Stimulated activated CD8-positive, alpha-beta memory T cell treated with anti-CD3 and anti-CD28 coated beads, Interleukin-15, amount 100 ng/mL, for 1 hour (primary cell): ENCODE measurements around the gene NDUFS6.

Experiments
- DNase-seq: peaks from one replicate; pipeline ENCODE4 v3.0.0-alpha.2; 2020; ENCODE audit warnings: low read depth

The NDUFS6 gene

DNA sequence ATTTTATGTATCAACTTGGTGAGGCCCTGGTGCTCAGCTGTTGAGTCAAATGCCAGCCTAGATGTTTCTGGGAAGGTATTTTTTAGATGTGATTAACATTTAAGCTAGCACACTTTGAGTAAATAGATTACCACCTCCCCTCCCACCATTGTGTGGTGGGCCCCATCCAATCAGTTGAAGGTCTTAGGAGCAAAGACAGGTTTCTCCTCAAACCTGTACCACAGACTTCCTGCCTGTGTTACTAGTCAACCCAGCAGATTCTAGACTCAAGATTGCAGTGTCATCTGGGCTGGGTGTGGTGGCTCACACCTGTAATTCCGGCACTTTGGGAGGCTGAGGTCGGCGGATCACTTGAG is 35.3 kb upstream of the NDUFS6 start:
- DNase-seq: no peak

DNA sequence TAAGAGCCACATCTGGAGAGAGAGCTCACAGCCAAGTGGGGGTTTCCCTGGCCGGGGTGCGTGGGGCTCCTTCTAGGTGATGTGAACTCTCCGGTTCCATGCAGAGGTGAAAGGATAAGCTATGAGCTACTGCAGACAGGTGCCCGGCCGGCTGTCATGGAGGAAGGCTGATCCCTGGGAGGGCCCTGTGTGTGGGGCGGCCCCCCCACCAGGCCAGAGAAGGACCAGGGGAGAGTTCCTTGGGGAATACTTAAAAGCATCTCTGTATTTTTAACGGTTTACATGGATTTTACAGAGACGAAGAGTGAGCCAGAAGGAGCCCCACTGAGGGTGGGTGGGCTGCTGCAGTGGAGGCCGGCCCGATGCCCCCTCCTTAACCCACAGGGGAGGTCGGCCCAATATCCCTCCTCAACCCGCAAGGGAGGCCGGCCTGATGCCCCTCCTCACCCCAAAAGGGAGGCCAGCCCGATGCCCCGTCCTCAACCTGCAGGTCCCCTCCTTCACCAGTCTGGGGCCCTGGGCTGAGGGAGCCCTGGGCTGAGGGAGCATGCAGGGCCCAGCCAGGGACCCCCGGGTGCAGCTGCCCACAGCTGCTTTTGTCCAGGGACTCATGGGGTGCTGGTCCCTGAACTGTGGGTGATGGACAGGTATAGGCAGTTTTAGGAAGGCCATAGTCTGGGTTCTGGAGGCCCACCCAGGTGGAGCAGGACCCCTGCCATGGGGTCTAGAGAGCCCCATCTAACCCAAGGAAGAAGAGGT is 33.5 kb upstream of the NDUFS6 start:
- DNase-seq: no peak

DNA sequence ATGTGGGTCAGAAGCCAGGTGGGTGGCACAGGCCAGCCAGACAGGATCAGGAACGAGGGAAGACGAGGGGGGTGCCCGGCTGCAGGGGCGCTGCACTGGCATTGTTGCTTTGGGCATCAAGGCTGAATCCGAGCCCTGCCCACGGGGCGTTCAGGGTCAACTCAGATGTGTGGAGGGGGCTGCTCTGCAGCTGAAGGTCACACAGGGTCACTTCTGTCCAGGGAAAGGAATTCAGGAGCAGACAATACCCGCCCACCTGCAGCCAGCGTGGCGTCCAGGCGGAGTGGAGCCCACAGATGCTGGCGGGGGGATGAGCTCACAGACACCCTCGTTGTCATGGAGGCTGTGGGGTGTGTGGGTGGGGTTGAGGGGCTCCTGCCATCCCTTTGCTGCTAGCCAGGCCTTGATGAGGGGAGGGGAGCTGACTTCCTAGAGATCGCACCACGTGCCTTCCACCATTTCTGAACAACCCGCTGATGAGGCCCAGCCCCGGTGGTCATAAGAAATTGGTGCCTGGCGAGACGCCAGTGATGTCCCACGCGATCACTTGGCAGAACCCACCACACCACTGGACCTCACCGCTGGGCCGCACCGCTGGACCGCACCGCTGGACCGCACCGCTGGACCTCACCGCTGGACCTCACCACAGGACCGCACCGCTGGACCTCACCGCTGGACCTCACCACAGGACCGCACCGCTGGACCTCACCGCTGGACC is 32.8 kb upstream of the NDUFS6 start:
- DNase-seq: no peak

DNA sequence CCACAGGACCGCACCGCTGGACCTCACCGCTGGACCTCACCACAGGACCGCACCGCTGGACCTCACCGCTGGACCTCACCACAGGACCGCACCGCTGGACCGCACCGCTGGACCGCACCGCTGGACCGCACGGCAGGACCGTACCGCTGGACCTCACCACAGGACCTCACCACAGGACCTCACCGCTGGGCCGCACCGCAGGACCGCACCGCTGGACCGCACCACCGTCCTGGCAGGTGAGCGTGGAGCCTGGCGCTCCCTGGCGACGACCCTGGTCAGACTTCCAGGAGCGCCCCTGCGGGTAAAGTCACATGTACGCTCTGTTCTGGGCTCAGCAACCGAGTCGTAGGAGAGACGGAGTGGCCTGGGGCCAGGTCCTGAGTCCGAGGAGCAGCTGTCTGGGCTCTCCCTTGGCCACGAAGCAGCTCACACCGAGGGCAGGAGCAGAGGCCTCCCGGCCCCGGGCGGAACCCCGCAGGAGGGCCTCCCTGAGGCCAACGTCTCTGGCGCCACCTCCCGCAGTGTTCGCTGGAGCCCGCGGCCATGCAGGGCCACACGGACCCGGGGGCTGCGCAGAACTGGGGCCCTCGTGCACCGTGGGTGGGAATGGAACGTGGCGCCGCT is 32.1 kb upstream of the NDUFS6 start:
- DNase-seq: no peak

DNA sequence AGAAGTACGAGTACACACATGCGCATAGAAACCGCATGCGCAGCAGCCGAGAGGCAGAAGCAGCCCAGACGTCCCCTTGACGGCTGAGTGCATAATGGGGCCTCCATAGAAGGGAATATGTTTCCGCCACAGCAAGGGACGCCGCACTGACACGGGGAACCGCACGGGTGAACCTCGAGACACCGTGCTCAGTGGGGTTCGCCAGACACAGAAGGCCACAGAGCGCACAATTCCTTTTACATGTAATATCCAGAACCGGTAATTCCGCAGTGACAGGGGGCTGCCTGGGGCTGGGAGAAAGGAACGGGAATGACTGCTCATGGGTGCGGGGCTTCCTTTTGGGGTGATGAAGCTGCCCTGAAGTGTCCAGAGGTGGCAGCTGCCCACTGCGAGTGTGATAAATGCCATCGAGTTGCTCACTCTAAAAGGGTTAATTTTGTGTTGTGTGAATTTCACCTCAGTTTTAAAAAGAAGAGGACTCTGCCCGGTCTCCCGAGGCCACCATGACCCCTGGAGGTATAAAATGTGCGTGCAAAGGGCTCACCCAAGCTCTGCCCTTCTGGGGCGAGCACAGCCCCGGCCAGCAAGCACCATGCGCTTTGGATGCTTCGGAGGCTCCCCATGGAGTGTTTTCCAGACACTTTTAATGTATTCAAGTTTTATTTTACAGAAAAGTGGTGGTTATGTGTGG is 31.3 kb upstream of the NDUFS6 start:
- no peak for DNase-seq

DNA sequence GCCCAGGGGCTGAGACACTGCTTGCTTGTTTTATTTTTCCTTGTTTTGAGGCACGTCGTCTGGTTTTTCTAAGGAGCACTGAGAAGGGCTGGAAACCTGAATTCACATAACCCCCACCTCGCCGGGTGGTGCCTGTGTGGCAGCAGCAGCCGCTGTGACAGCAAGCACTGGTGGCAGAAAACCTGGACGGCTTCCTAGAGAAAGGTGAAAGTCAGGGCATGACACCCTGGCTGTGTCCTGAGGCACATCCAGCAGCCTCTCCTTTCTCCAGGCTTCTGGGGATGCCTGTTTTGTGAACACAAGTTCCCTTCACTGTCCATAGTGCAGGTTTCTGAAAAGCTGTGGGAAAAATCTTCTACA is 30.8 kb upstream of the NDUFS6 start:
- DNase-seq: no peak

DNA sequence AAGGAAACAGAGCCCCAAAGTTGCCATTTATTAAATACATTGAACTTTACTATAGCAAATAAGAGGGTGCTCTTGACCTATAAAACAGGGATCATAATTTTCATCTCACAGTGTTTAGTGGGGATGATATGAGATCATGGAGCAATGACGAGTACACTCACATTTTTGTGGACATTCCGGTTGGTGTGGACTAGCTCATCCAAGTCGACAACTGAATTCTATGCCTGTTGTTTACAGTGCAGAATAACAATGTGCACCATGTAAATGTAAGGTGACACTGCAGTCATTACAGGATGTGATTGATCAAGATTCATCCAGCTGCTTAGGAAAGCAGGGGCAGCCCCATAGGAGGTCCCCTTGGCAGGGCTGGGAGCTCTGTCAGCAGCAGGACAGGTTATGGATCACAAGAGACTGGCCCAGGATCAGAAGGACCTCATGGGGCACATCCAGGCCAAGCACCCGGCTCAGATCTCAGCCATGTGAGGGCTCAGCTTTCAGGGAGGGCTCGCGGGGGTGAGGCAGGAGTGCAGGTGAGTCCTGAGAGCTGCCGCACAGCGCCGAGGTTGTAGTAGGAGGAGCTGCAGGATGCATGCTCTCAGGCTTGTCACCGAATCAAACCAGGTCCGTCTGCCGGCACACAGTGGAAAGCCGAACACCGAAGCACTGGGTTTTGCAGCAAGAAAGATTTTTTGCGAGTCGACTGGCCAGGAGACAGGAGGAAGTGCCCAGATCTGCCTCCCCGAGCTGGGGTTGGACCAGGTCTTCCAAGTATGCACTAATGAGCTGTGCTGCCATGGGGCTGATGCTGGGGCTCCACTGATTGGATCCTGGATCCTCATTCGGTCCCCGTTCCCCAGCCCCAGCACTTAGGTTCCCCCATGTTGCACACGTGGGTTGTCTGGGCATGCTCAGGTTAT is 29.8 kb upstream of the NDUFS6 start:
- DNase-seq: no peak

DNA sequence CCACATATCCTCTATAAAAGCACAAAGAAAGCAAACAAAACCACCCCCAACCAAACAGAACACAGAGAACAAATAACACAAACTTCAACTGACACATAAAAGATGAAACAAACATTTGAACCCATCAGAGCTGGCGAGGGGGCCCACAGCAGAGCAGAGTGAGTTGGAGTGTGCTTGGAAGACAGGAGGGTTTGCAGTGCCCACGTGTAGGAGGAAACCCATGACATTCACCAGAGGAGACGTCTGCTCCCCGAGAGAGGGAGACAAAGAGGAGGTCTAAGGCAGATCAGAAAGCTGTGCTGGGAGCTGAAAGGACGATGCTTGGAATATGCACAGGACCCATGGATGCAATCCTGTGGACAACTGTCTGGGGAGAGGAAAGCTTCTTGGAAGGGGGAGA is 28.6 kb upstream of the NDUFS6 start:
- DNase-seq: no peak

DNA sequence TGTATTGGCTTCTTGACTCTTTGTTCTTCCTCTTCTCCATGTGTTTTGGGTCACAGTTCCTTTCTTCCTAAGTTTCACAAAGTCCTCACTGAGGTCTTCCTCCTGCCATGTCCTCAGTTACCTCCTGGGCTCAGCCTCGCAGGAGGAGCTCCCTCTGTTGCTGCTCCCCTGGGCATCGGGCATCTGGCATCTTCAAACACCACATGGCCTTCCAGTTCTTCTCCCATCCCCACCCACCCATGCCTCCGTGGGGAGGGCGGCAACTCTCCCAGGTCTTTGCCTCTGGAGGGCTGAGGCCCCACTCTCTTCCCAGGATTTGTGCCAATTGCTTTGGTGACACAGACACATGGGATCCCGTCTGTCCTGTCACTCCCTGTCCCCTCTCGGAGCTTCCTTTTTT is 24.4 kb upstream of the NDUFS6 start:
- DNase-seq: no peak

DNA sequence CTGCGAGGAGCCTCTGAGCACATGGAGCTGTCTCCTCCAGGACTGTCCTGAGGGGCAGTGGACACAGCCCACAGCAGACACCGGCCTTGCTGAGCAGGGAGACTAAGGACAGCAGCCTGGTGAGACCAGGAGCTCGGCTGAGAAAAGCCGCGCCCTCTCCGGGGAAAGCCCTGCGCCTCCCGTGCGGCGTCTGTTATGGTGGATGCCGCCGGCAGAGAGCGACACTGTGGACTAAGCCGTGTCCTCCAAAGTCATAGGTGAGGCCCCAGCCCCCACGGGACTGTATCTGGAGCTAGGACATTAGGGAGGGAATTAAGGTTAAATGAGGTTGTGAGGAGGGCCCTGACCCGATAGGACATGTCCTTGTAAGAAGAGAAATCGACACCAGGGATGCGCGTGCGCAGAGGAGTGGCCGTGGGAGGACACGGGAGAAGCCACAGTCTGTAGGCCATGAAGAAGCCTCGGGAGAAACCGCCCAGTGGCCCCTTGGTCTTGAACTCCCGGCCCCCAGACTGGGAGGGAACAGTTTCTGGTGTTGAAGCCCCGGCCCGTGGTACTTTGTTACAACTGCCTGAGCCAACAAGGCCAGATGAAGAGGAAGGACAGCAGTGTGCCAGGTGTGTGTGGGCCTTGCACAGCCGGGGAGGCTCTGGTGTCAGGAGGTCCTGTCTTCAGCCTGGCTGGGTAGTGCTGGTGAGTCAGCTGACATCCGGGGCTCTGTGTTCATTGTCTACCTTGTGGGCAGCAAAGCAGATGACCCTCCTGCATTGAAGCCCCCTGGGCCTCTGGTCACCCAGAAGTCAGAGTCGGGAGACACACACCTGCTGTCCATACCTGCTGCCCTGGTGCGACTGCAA is 23.7 kb upstream of the NDUFS6 start:
- DNase-seq: no peak

DNA sequence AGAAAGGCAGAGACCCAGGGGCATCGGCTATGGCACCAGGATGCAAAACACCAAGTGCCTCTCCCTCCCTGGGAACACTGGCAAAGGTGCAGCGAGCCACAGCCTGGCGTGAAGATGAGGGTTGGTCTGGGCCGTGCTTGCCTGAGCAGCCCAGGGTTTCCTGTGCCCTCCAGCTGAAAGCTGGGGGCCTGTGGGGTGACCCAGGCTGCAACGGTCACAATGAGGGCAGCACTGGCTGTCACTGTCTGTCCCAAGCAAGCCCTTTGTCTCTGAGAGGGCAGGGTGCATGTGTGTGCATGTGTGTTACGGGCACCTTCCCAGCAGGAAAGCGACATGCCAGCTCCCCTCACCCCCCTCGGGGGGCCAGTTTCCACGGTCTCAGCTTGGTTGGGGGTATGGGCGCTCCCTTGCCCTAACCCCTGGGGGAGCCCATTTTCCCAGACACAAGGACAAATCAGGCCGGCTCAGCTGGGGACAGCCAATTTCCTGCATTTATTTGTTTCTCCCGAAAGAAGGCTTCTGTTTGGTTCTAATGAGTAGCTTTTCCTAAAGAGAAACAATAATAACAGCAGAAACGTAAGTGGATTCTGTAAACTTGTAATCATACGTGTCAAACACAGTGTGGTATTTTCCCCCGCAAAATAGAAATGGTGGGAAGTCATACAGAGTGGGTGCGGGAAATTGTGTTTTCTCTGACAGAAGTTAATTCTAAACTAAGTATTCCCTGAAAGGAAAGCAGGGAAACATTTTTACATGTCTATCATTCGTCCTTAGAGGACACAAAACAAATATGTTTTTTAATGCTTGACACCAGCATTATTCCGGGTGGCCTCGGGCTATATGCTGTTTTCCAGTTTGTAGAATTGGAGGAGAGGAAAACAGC is 22.8 kb upstream of the NDUFS6 start:
- no peak for DNase-seq

DNA sequence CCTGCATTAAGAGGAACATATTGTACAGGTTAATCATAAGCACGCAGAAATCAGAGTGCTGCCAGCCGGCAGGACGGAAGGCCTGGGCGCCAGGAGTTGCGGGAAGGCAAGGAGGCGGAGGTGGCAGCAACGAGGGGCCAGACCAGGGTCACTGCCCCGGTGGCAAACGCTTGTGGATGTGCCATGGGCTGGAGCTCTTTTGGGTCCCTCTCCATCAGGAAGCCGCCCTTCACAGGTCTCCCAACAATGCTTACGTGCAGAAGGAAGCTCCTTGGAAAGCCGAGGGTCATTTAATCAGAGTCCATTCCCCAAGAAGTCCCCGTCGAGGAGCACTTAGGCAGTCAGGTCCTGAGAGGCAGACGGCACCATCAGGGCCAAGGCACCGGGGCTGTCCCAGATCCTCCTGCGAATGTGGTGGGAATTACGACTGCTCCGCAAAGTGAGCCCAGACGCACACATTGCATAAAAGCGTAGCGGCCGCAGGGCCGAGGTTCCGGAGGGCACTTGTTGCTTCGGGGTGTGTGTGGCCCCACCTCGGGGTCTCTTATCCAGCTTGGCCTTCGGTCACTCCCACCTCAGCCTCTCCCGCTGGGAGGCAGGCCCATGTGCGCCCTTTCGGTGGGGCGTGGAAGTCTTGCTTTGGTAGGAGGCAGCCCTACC is 22.1 kb upstream of the NDUFS6 start:
- DNase-seq: no peak

DNA sequence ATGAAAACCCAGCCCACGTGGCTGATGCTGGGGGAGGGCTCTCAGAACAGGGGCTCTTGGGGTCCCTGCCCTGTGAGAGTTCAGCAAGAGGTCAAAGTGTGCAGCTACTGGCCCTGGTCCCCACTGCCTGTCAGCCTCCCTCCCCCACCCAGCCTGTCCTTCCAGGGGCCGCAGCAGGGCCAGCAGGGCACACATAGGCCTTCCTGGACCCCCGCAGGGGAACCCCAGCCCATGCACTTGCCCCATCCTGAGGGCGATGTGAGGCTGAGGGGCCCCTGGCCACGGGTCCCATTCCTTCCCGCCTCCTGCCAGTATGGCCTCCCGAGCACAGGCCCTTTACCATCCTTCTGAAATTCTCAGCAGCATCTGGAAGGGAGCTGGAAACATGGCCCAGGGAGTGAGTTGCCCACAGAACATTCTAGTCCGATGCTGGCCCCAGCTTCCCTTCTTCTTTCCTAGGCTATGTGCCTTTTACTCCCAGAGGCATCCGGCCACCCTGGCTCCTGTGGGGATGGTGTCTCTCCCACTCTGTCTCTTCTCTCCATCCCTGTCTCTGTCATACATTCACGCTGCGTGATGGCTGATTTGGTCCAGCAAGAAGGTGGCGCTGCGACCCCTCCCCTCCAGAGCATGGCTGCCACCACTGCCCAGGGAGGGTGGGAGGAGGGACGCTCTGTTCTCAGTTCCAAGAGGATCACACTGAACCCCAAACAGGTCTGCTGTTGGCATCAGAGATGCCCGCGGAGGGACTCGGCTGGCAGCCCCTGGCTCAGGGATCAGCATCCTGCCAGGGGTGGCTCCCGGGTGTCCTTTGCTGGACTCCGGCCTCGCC is 21.2 kb upstream of the NDUFS6 start:
- DNase-seq: no peak

DNA sequence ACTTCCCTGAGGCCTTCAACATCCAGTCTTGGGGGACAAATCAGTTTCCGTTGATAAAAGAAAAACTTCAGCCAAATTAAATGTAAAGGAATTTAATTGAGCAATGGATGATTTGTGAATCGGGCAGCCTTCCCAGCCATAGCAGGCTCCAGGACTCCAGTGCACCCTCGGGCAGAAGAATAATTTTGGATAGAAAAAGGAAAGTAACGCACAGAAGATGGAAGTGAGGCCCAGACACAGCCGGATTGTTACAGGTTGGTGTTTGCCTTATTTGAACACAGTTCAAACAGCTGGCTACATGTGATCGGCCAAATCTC is 20.6 kb upstream of the NDUFS6 start:
- DNase-seq: no peak

DNA sequence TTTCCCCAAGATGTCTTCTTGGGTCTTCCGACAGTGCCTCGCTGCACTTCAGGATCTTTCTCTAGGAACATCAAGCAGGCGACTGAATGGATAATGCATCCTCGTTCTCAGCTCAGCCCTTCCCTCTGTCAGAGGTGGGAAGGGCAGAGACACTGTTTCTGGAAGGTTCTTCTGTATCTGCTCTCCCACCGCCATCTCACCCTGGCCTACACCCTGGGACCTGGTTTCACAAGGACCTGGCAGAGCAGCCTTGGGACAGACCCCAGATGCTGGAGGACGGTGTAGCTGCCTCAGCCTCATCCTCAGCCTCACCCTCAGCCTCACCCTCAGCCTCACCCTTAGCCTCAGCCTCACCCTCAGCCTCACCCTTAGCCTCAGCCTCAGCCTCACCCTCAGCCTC is 20.1 kb upstream of the NDUFS6 start:
- DNase-seq: no peak

DNA sequence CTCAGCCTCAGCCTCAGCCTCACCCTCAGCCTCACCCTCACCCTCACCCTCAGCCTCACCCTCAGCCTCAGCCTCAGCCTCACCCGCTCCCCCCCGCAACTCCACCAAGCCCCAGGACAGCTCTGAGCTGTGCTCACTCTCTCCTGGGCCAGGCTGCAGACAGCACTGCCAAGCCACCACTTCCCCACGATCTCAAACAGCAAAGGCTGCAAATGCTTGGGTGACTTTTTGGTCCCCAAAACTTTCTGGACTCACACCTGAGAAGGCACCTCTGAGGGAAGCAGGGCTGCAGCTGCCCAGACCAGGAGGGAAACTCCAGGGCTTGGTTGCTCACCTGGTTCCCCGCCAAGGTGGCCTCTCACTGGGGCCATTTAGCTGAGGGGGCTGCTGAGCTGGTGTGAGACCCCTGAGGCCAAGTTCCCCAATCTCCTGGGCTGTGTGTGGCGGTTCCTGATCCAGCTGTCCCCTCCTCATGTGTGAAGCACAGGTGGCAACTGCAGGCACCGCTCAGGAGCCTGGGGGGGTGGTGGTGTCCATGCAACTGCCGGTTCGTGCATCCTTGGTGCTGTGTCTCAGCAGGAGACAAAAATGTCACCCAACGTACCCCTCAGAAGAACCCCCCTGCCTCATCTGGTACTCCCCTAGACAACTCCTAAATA is 19.4 kb upstream of the NDUFS6 start:
- DNase-seq: no peak

DNA sequence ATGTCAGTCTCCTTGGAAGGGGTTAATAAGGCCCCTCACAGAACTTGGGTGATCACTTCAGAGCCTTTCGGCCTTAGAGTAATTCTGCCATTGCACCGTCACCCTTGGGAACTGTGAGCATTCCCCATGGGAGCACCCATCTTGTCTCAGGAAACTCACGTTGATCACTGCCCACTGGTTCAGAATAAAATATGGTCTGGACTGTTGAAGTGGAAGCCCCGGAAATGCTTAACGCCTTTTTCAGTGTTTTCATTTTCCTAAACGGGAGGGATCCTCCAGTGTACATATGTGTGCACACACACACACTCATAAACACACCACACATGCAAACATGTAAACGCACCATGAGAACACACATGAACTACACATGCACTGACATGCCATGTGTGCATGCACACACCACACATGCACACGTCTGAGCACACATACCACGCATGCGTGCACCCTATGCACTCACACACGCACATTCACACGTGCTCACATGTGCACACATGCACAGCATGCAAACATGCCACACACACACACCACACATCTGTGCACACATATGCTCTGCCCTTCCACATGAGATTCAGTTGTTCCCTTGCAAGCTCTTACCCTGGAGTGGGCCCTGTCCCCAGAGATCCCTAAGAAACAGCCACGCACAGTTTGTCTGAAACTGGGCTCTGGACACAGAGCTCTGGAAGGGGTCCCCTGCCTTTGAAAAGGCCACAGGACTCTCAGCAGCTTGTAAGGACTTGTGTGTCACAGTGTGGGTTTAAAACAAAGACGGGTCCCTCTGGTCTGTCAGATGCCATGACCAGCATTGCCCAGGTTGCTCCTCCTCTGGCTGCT is 18.6 kb upstream of the NDUFS6 start:
- DNase-seq: no peak
